ENCODE results near the gene MTERF4. TPM values are rescaled to one million over a fixed set of nuclear protein-coding genes. Genes with fewer than 3 reads are reported as not detected.

MTERF4 gene
- polyA plus RNA-seq, 1 experiment: 30.9 TPM

DNA sequence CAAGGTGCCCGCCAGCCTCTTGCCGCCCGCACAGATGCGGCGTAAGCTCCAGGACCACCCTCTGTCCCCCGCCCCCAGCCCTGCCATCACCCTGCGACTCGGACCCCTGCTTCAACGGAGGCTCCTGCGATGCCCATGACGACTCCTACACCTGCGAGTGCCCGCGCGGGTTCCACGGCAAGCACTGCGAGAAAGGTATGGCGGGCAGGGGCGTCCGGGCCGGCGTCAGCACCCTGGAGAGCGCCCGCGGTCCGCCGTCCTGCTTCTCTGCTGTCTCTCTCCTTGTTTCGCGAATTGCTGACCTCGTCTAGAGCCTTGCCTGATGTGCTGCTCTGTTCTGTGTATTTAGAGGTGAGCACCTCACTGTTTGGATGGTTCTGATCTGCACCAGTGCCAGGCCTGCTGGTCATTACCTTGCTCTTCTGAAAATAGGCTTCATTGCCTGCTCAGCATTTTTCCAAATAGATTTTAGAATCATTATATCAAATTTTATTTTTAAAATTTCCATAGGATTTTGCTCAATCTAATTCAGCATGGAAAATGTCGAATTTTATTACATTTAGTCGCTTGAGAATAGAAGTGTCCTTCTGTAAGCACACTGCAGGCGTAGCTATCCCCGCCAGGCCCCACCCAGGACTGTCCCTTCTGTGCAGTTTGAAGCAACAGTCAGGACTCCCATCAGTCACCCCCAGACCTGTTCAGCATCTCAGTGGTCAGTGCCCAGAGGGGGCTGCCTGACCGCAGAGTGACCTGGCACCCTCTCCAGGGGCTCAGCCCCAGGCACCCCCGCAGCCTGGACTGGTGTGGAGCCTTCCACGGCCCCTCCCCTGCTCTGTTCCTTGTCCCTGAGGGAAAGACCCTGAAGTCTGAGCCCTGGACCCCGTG lies 52.1 kb downstream of the MTERF4 start:
- H3K27me3 ChIP-seq (ENCODE audit: control insufficient read depth, insufficient read depth, low read length): no peaks in the 10 kb centered on the region
- ChIA-PET CTCF (interaction anchor here (1.1 kb wide), 1 partner anchor 135 kb away, joined by 4 read pairs; no protein-coding TSS in a partner anchor), POLR2A (no interaction called here)
- H3K9me3 ChIP-seq (ENCODE audit: control insufficient read depth, insufficient read depth, low read length): no peaks in the 10 kb centered on the region; the same call in 1 of the 2 replicates
- TF ChIP-seq, protein P1, sequence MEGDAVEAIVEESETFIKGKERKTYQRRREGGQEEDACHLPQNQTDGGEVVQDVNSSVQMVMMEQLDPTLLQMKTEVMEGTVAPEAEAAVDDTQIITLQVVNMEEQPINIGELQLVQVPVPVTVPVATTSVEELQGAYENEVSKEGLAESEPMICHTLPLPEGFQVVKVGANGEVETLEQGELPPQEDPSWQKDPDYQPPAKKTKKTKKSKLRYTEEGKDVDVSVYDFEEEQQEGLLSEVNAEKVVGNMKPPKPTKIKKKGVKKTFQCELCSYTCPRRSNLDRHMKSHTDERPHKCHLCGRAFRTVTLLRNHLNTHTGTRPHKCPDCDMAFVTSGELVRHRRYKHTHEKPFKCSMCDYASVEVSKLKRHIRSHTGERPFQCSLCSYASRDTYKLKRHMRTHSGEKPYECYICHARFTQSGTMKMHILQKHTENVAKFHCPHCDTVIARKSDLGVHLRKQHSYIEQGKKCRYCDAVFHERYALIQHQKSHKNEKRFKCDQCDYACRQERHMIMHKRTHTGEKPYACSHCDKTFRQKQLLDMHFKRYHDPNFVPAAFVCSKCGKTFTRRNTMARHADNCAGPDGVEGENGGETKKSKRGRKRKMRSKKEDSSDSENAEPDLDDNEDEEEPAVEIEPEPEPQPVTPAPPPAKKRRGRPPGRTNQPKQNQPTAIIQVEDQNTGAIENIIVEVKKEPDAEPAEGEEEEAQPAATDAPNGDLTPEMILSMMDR (IDR thresholded peaks at IDR 0.05; ENCODE audit: low read depth, low read length): no peak
- H3K4me3 ChIP-seq (ENCODE audit: low read depth, low read length): no peak overlapping the region
- no peak overlapping the region for H3K27ac ChIP-seq (ENCODE audit: low read depth, low read length)
- DNase-seq (ENCODE audit: low read depth, low spot score): no peak

DNA sequence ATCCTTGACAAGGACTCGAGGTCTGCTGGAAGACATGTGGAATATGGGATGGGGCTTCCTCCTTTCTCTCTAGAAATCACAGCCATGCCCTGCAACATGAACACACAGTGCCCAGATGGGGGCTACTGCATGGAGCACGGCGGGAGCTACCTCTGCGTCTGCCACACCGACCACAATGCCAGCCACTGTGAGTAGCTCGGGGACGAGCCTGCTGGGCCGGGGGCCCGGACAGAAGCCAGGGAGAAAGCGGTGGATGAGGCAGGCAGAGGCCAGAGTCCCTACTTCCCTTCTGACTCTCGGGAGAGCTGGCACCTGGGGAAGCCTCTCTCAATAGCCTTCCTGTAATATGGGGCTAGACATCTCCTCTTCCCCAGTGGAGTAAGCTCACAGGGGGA lies 53.1 kb downstream of the MTERF4 start:
- CTCF ChIA-PET: interaction anchor here (1.1 kb wide), 1 partner anchor 134 kb away, joined by 4 read pairs; no protein-coding TSS in a partner anchor
- TF ChIP-seq, protein P1 (IDR thresholded peaks at IDR 0.05; ENCODE audit: low read depth, low read length): no peak

DNA sequence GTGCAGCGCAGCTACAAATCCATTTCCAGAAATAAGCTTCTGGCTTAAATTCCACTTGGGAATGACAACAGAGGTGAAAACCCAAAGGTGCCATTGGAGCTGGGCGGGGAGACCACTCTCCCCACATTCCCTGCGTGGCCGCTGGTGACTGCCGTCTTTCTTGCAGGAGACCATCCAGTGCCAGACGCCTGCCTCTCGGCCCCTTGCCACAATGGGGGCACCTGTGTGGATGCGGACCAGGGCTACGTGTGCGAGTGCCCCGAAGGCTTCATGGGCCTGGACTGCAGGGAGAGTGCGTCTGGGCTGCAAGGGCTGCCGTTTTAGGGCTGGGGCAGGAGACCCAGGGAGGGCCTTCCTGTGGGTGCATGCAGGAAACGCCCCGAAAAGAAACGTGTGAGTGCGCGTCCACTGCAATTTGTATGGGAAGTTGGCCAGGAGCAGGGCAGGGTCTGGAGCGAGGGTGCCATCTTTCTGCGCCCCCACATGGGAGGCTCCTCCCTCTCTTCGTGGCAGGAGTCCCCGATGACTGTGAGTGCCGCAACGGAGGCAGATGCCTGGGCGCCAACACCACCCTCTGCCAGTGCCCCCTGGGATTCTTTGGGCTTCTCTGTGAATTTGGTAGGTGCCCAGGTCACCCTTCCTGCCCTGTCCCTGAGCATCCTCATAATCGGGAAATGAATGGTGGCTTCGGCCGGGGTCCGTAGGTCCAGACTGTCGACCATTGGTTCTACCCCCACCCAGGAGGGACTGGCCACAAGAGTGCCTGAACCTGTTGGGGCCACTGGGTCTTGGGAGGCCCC lies 53.7 kb downstream of the MTERF4 start:
- CTCF ChIA-PET: interaction anchor here (0.7 to 1.1 kb wide), 2 partner anchors 30 to 133 kb away, joined by 4 read pairs; no protein-coding TSS in a partner anchor
- POLR2A ChIA-PET: no interaction called here
- H3K27ac ChIP-seq (ENCODE audit: low read depth, low read length): no peak overlapping the region
- H3K9me3 ChIP-seq (ENCODE audit: control insufficient read depth, insufficient read depth, low read length): no peaks in the 10 kb centered on the region; the same call in 1 of the 2 replicates
- no peak overlapping the region for H3K4me3 ChIP-seq (ENCODE audit: low read depth, low read length)
- no peaks in the 10 kb centered on the region for H3K27me3 ChIP-seq (ENCODE audit: control insufficient read depth, insufficient read depth, low read length)
- TF ChIP-seq, protein P1 (IDR thresholded peaks at IDR 0.05; ENCODE audit: low read depth, low read length): no peak
- DNase-seq (ENCODE audit: low read depth, low spot score): no peak

More for the DNA sequence above, 53.1 kb downstream of the MTERF4 start:
- no peak for DNase-seq (ENCODE audit: low read depth, low spot score)
- POLR2A ChIA-PET: no interaction called here
- Histone ChIP-seq H3K27ac (ENCODE audit: low read depth, low read length) (no peak overlapping the region), H3K4me3 (ENCODE audit: low read depth, low read length) (no peak overlapping the region), H3K27me3 (ENCODE audit: control insufficient read depth, insufficient read depth, low read length) (no peaks in the 10 kb centered on the region), H3K9me3 (ENCODE audit: control insufficient read depth, insufficient read depth, low read length) (no peaks in the 10 kb centered on the region; the same call in 1 of the 2 replicates)

DNA sequence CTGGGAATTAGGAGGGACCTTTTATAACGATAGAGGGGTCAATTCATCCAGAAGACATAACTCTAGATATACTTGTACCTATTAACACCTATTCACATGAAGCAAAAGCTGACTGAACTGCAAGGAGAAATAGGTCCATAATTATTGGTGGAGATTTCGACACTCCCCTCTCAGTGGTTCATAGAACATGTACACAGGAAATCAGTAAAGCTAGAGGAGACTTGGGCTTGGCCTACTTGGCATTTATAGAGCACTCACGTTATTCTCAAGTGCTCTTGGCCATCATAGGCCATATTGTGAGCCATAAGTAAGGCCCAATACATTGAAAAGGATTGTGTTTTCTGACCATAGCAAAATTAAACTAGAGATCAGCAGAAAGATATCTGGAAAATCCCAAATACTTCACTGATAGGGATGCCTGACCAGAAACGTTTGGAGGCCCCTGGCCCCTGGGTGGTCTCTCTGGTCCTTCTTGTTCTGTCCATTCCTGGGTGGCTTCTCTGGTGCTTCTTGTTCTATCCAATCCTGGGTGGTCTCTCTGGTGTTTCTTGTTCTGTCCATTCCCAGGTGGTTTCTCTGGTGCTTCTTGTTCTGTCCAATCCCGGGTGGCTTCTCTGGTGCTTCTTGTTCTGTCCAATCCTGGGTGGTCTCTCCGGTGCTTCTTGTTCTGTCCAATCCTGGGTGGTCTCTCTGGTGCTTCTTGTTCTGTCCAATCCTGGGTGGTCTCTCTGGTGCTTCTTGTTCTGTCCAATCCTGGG lies 54.7 kb downstream of the MTERF4 start:
- DNase-seq (ENCODE audit: low read depth, low spot score): no peak
- TF ChIP-seq, protein P1 (IDR thresholded peaks at IDR 0.05; ENCODE audit: low read depth, low read length): no peak
- POLR2A ChIA-PET: no interaction called here
- Histone ChIP-seq H3K27ac (ENCODE audit: low read depth, low read length) (no peak overlapping the region), H3K27me3 (ENCODE audit: control insufficient read depth, insufficient read depth, low read length) (no peaks in the 10 kb centered on the region), H3K4me3 (ENCODE audit: low read depth, low read length) (no peak overlapping the region), H3K9me3 (ENCODE audit: control insufficient read depth, insufficient read depth, low read length) (no peaks in the 10 kb centered on the region; the same call in 1 of the 2 replicates)
- CTCF ChIA-PET: interaction anchor here (0.7 kb wide), 1 partner anchor 31 kb away, joined by 4 read pairs; no protein-coding TSS in a partner anchor

Small RNAs within 50 kb of the gene (small RNA-seq; reads per million reads assigned to genes)
- not detected for gene AC005237.2 (ENCODE audit: insufficient read length, low read depth)

Other genes with a start within 250 kb of the MTERF4 start
- gene AGXT, start 233.5 kb downstream of the MTERF4 start, polyA plus RNA-seq (2011; rRNA removed): not detected in 2 replicates
- gene MAB21L4, start 206.1 kb downstream of the MTERF4 start, polyA plus RNA-seq (2011; rRNA removed): not detected in 2 replicates
- gene CROCC2, start 196.0 kb downstream of the MTERF4 start, polyA plus RNA-seq (2011; rRNA removed): not detected in 2 replicates
- gene SNED1, start 103.7 kb downstream of the MTERF4 start, polyA plus RNA-seq (2011; rRNA removed): 1.6 and 2.4 TPM in 2 replicates
- gene PASK, start 47.2 kb upstream of the MTERF4 start, polyA plus RNA-seq (2011; rRNA removed): 2.0 and 2.4 TPM in 2 replicates
- 73.9 and 99.0 TPM in 2 replicates for gene PPP1R7, start 48.2 kb upstream of the MTERF4 start, polyA plus RNA-seq (2011; rRNA removed)
- gene ANO7, start 86.4 kb upstream of the MTERF4 start, polyA plus RNA-seq (2011; rRNA removed): 0.21 and 0.40 TPM in 2 replicates
- gene HDLBP, start 213.4 kb upstream of the MTERF4 start, polyA plus RNA-seq (2011; rRNA removed): 707 and 731 TPM in 2 replicates
- gene SEPTIN2, start 213.6 kb upstream of the MTERF4 start, polyA plus RNA-seq (2011; rRNA removed): 788 and 1,080 TPM in 2 replicates